HuH-7 (cell line): Measurements from ENCODE around the gene XYLB.
"Not testable (repeated sequence)": the region's sequence is repeated elsewhere in the genome, so short reads cannot be mapped to it uniquely, and the experiment has no call there.

ENCODE experiments used
- DNase-seq: peaks from one replicate; pipeline ENCODE4 v3.0.0; 2011; ENCODE audit warnings: low spot score

XYLB gene

GRCh38 chr3:38396239-38396638 lies 49.7 kb downstream of the XYLB start:
- DNase-seq: no peak

GRCh38 chr3:38396861-38397260 lies 50.3 kb downstream of the XYLB start:
- DNase-seq: no peak

- peak; percentile 37 for DNase-seq
These were observed 50.7 kb downstream of the XYLB start for GRCh38 chr3:38397320-38397719.

GRCh38 chr3:38401246-38401962 lies 54.8 kb downstream of the XYLB start:
- DNase-seq: no peak

GRCh38 chr3:38404286-38404685 lies 57.7 kb downstream of the XYLB start:
- DNase-seq: no peak

DNA sequence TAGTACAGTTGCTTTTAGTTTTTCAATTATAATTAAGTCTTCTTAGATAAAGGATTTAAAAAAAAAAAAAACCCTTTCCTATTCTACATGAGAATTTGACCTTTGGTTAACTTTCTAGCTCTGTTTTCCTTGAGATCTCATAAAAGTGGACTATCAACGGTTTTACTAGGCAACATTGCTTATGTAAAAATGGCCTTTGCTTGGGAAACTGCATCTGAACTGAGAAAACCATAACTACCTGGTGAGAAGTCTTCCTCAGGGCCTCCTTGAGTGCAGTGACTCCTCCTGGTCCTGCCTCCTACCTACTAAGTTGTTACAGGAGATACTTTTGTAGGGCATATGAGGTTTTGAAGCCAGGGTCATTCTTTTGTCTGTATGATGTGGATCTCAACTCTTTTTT lies 65.0 kb downstream of the XYLB start:
- no peak for DNase-seq

DNA sequence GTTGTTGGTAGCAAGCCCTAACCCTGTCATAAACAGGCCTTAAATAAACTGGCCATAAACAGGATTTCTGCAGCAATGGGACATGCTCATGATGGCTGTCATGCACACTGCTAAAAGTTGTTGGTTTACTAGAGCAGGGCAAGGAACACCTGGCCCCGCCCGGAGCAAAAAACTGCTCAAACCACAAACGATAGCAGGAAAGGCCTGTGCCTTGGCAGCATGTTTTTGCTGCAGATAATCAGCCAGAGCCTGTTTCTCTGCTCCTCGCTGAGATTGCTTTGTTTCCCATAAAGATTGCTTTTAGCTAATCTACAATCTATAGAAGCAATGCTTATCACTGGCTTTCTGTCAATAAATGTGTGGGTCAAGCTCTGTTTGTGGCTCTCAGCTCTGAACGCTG lies 74.2 kb downstream of the XYLB start:
- not testable (repeated sequence) for DNase-seq

GRCh38 chr3:38421679-38422336 lies 75.2 kb downstream of the XYLB start:
- no peak for DNase-seq

DNA sequence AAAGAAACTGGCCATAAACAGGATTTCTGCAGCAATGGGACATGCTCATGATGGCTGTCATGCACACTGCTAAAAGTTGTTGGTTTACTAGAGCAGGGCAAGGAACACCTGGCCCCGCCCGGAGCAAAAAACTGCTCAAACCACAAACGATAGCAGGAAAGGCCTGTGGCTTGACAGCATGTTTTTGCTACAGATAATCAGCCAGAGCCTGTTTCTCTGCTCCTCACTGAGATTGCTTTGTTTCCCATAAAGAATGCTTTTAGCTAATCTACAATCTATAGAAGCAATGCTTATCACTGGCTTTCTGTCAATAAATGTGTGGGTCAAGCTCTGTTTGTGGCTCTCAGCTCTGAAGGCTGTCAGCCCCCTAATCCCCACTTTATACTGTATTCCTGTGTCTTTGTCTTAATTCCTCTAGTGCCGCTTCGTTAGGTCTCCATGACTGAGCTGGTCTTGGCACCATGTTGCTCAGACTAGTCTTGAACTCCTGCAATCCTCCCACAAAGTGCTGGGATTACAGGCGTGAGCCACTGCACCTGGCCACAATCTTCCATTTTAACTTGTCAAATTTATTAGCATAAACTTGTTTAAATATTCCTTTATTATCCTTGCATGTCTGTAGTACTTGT lies 80.3 kb downstream of the XYLB start:
- not testable (repeated sequence) for DNase-seq

DNA sequence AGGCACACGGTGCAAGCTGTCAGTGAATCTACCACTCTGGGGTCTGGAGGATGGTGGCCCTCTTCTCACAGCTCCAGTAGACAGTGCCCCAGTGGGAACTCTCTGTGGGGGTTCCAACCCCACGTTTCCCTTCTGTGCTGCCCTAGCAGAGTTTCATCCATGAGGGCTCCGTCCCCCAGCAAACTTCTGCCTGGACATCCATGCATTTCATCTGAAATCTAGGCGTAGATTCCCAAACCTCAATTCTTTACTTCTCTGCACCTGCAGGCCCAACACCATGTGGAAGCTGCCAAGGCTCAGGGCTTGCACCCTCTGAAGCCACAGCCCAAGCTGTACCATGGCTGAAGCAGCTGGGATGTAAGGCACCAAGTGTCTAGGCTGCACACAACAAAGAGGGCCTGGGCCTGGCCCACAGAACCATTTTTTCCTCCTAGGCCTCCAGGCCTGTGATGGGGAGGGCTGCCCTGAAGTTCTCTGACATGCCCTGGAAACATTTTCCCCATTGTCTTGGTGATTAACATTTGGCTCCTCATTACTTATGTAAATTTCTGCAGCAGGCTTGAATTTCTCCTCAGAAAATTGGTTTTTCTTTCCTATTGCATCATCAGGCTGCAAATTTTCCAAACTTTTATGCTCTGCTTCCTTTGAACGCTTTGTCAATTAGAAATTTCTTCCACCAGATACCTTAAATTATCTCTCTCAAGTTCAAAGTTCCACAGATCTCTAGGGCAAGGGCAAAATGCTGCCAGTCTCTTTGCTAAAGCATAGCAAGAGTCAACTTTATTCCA lies 86.5 kb downstream of the XYLB start:
- not testable (repeated sequence) for DNase-seq

DNA sequence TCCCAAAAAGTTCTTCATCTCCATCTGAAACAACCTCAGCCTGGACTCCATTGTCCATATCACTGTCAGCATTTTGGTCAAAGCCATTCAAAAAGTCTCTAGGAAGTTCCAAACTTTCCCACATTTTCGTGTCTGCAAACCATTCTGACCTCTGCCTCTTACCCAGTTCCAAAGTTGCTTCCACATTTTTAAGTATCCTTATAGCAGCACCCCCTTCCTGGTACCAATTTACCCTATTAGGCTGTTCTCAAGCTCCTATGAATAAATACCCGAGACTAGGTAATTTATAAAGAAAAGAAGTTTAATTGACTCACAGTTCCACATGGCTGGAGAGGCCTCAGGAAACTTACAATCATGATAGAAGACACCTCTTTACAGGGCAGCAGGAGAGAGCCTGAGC lies 87.1 kb downstream of the XYLB start:
- DNase-seq: not testable (repeated sequence)

GRCh38 chr3:38438436-38439069 lies 92.0 kb downstream of the XYLB start:
- not testable (repeated sequence) for DNase-seq

DNA sequence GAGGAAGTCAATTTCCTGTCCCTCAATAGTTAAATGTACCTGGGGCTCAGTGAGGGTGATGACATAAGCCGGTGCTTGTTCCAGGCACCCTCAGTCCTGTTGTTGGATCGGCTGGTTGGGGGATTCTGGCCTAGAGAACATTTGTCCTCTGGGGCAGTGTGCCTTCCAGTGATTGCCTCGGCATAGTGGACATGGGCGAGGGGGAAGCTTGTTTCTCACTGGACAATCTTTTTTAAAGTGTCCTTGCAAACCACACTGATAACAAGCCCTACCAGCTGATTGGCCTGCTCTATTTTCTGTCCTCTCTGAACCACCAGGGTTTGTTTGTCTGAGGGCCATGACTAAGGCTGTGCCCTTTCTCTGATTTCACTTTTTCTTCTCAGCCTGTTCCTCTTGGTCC lies 96.6 kb downstream of the XYLB start:
- DNase-seq: not testable (repeated sequence)

GRCh38 chr3:38446085-38446686 lies 99.6 kb downstream of the XYLB start:
- DNase-seq: no peak

DNA sequence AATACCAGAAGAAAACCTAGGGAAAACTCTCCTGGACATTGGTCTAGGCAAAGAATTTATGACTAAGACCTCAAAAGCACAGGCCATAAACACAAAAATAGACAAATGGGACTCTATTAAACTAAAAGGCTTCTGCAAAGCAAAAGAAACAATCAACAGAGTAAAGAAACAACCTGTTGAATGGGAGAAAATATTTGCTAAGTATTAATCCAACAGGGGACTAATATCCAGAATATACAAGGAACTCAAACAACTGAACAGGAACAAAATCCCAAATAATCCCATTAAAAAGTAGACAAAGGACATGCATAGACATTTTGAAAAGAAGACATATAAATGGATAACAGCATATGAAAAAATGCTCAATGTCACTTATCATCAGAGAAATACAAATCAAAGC lies 100.2 kb downstream of the XYLB start:
- no peak for DNase-seq

- no peak for DNase-seq
These were observed 104.3 kb downstream of the XYLB start for GRCh38 chr3:38450853-38451252.

- DNase-seq: peak; percentile 92
These were observed 106.7 kb downstream of the XYLB start, which contains the start of gene ACVR2B for GRCh38 chr3:38453075-38453912. Gene ACVR2B (plus strand): TSS chr3:38453890. CDS start chr3:38454323, 433 bp downstream.

DNA sequence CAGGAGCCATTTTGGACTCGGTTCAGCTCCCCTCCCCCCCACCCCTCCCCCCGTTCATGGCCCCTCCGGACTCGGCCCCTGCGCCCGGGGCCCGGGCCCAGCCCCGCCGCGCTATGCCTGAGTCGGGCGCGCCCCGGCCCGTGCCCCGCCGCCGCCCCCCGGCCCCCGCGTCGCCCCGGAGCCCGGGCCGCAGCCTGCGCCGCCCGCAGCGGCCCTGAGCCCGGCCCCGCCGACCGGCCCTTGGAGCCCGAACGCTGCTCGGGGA lies 107.3 kb downstream of the XYLB start:
- DNase-seq: no peak

- DNase-seq: peak; percentile 54
These were observed 107.7 kb downstream of the XYLB start for GRCh38 chr3:38454178-38454883.
